ENCODE data around the gene TSPAN3. TPM values are rescaled to one million over a fixed set of nuclear protein-coding genes. Genes with fewer than 3 reads are reported as not detected.

TSPAN3 gene
- total and polyA plus RNA-seq, 4 donors: 339 to 494 (median 450) TPM

GRCh38 chr15:77032647-77033416 lies 38.1 kb downstream of the TSPAN3 start:
- peaks cover 0 to 25% (median 0%) of the 10 kb centered on the region in 4 donors for H3K36me3 ChIP-seq (ENCODE audit: control insufficient read depth in 4 of 4, insufficient read depth in 4 of 4, low read length in 4 of 4)
- ATAC-seq (ENCODE audit: insufficient read depth, low FRiP score) (no peak), DNase-seq (no peak)
- no peak overlapping the region for H3K4me3 ChIP-seq
- 82 to 91% methylated on average over 18 of the region's 18 CpGs for WGBS, 2 donors
- H3K27me3 ChIP-seq (ENCODE audit: control insufficient read depth in 3 of 3, insufficient read depth in 3 of 3, low read length in 2 of 3): no peaks in the 10 kb centered on the region
- H3K27ac ChIP-seq (ENCODE audit: low read depth in 1 of 2, low read length in 1 of 2): no peak overlapping the region
- TF ChIP-seq, protein P1, sequence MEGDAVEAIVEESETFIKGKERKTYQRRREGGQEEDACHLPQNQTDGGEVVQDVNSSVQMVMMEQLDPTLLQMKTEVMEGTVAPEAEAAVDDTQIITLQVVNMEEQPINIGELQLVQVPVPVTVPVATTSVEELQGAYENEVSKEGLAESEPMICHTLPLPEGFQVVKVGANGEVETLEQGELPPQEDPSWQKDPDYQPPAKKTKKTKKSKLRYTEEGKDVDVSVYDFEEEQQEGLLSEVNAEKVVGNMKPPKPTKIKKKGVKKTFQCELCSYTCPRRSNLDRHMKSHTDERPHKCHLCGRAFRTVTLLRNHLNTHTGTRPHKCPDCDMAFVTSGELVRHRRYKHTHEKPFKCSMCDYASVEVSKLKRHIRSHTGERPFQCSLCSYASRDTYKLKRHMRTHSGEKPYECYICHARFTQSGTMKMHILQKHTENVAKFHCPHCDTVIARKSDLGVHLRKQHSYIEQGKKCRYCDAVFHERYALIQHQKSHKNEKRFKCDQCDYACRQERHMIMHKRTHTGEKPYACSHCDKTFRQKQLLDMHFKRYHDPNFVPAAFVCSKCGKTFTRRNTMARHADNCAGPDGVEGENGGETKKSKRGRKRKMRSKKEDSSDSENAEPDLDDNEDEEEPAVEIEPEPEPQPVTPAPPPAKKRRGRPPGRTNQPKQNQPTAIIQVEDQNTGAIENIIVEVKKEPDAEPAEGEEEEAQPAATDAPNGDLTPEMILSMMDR (IDR thresholded peaks at IDR 0.05; ENCODE audit: control extremely low read depth, extremely low read depth): no peak
- peaks cover 0 to 13% (median 5%) of the 10 kb centered on the region in 5 donors for H3K4me1 ChIP-seq (ENCODE audit: control insufficient read depth in 5 of 5, insufficient read depth in 5 of 5, low read length in 5 of 5)
- H3K9ac ChIP-seq (ENCODE audit: insufficient read depth in 1 of 2, low read length in 2 of 2): no peak overlapping the region
- H3K9me3 ChIP-seq (ENCODE audit: control insufficient read depth in 4 of 4, insufficient read depth in 3 of 4, low read length in 3 of 4): no peaks in the 10 kb centered on the region

DNA sequence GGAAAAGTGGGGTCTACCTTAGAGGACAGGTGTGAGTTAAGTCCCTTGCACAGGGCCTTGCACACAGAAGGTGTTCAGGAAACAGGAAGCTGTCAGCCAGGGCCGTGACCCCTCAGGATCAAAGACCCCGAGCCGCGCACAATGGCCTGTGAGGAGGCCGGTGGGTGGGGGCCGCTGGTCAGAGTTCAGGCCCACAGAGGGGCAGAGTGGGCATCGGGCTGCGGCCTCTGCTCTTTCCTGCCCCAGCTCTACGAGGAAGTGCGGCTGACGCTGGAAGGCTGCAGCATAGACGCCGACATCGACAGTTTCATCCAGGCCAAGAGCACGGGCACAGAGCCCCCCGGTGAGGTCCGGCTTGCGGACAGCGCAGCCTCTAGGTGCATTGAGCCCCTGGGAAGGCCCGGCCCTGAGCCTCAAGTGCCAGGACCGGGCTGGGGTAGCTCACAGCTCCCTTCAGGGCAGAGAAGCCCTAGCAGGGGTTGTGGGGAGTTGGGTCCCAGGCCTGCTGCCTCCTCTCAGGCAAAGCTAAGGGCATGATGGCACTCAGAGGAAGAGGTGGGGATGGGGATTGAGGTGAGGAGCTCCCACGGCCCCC lies 38.8 kb downstream of the TSPAN3 start:
- DNase-seq (no peak), ATAC-seq (ENCODE audit: insufficient read depth, low FRiP score) (no peak)
- H3K4me3 ChIP-seq: no peak overlapping the region
- no peaks in the 10 kb centered on the region for H3K9me3 ChIP-seq (ENCODE audit: control insufficient read depth in 4 of 4, insufficient read depth in 3 of 4, low read length in 3 of 4)
- no peaks in the 10 kb centered on the region for H3K27me3 ChIP-seq (ENCODE audit: control insufficient read depth in 3 of 3, insufficient read depth in 3 of 3, low read length in 2 of 3)
- WGBS, 2 donors: 65 to 80% methylated on average over 22 of the region's 22 CpGs
- H3K27ac ChIP-seq (ENCODE audit: low read depth in 1 of 2, low read length in 1 of 2): no peak overlapping the region
- peaks cover 0 to 19% (median 0%) of the 10 kb centered on the region in 4 donors for H3K36me3 ChIP-seq (ENCODE audit: control insufficient read depth in 4 of 4, insufficient read depth in 4 of 4, low read length in 4 of 4)
- H3K4me1 ChIP-seq (ENCODE audit: control insufficient read depth in 5 of 5, insufficient read depth in 5 of 5, low read length in 5 of 5): peaks cover 0 to 14% (median 5%) of the 10 kb centered on the region in 5 donors
- no peak overlapping the region for H3K9ac ChIP-seq (ENCODE audit: insufficient read depth in 1 of 2, low read length in 2 of 2)
- TF ChIP-seq, protein P1 (IDR thresholded peaks at IDR 0.05; ENCODE audit: control extremely low read depth, extremely low read depth): no peak

GRCh38 chr15:77031376-77032050 lies 39.4 kb downstream of the TSPAN3 start:
- Histone ChIP-seq H3K27me3 (ENCODE audit: control insufficient read depth in 3 of 3, insufficient read depth in 3 of 3, low read length in 2 of 3) (no peaks in the 10 kb centered on the region), H3K4me1 (ENCODE audit: control insufficient read depth in 5 of 5, insufficient read depth in 5 of 5, low read length in 5 of 5) (peaks cover 0 to 14% (median 5%) of the 10 kb centered on the region in 5 donors), H3K4me3 (no peak overlapping the region), H3K36me3 (ENCODE audit: control insufficient read depth in 4 of 4, insufficient read depth in 4 of 4, low read length in 4 of 4) (peaks cover 0 to 13% (median 0%) of the 10 kb centered on the region in 4 donors), H3K27ac (ENCODE audit: low read depth in 1 of 2, low read length in 1 of 2) (no peak overlapping the region), H3K9ac (ENCODE audit: insufficient read depth in 1 of 2, low read length in 2 of 2) (no peak overlapping the region), H3K9me3 (ENCODE audit: control insufficient read depth in 4 of 4, insufficient read depth in 3 of 4, low read length in 3 of 4) (no peaks in the 10 kb centered on the region)
- 67 to 73% methylated on average over 12 of the region's 12 CpGs for WGBS, 2 donors
- ATAC-seq (ENCODE audit: insufficient read depth, low FRiP score) (no peak), DNase-seq (peak in 1 of 3 donors; percentile 16)
- TF ChIP-seq, protein P1 (IDR thresholded peaks at IDR 0.05; ENCODE audit: control extremely low read depth, extremely low read depth): no peak

Measured in lung (tissue), 12 donors.